Mucosa of gallbladder (tissue), 1 donor: ENCODE data around the gene USP37. TPM values are rescaled to one million over a fixed set of nuclear protein-coding genes. Genes with fewer than 3 reads are reported as not detected.
"Not testable (repeated sequence)": the region's sequence is repeated elsewhere in the genome, so short reads cannot be mapped to it uniquely, and the experiment has no call there.

Experiments
- DNase-seq: peaks from one replicate; pipeline ENCODE4 v3.0.0-alpha.2; 2020; ENCODE audit warnings: low spot score
- total RNA-seq: library from RNA; stranded (reverse); gene quantifications from one replicate; pipeline ENCODE4 v1.2.1, GENCODE V29; 2021
- donor health status: DM: no; HTN: no; CAD: no.

USP37 gene
- total RNA-seq, 1 donor from 2014 or later = 12.0 TPM

DNA sequence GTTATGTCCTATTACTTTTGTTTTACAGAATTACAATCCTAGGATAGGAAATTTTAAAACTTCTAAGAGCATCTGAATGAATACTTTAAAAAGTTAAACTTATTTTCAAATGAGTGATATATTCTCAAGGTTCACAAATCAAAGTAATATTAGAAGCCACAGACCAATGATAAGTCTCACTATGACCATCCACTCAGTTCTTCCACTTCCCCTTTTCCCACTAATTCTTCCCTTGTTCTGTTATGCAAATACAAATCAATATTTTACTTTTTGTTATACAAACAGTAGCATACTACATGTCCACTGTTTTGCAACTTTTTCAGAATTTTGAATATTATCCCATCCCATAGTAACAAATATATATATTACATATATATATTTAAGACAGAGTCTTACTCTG lies 20.2 kb downstream of the USP37 start:
- no peak for DNase-seq

DNA sequence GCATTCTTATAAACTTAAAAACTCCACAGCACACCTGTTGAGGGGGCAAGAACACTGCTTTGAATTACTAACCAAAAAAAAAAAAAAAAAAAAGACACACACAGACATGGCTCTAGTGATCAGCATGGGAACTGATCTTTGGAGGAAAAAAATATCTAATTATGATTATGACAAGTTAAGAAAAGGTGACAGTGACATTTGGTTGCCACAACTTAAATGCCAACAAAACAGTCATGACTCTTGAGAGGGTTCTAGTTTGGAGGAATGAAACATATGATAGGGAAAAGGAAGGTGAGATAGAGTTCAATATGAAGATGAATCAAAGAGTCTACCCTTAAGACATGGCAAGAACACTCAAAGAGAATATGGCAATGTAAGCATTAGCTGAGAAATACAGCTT lies 20.6 kb downstream of the USP37 start:
- DNase-seq = no peak

DNA sequence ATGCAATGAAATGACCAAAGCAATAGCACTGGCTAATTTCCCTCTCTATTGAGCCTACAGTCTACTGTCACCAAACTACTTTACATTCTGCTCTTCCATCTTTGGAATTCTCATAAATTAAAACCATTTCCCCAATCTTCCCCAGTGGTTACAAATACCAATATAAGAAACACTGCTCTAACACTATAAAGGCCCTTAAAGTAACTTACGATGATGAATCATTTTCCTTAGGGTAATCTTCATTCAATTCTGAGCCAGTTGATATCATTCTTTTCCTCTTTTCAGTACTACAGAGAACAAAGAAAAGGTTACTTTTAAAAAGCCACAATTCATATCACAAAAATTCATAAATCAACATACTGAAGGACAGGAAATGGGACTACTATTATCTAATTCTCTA lies 22.1 kb downstream of the USP37 start:
- DNase-seq = no peak

- DNase-seq = no peak
Observed at GRCh38 chr2:218540015-218540414, 28.1 kb downstream of the USP37 start.

- DNase-seq = no peak
Observed at GRCh38 chr2:218536804-218537494, 31.2 kb downstream of the USP37 start.

GRCh38 chr2:218529990-218530389 lies 38.2 kb downstream of the USP37 start:
- DNase-seq = no peak

DNA sequence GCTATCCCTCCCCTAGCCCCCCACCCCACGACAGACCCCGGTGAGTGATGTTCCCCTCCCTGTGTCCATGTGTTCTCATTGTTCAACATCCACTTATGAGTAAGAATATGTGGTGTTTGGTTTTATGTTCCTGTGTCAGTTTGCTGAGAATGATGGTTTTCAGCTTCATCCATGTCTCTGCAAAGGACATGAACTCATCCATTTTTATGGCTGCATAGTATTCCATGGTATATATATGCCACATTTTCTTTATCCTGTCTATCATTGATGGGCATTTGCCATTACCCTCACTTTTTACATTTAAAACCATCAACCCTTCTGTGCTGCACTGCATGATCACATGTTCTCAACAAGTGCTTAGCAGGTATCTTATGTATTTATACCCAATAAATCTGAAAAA lies 39.7 kb downstream of the USP37 start:
- not testable (repeated sequence) for DNase-seq

DNA sequence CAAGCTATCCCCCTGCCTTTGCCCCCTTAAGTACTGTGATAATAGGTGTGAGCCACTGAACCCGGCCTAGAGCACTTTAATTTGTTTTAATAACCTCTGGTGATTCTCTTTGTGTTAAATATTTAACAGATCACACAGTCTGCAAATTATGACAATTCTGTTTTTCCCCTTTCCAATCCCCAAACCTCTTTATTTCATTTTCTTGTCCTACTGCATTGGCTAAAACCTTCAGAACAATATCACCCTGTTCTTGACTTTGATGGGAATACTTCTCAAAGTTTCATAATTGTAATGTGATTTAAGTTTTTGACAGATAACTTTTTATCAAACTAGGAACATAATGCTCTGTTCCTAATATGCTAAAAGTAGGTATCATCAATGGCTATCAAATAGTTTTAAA lies 44.5 kb downstream of the USP37 start:
- no peak for DNase-seq

- no peak for DNase-seq
Observed at GRCh38 chr2:218518876-218519275, 49.3 kb downstream of the USP37 start.

DNA sequence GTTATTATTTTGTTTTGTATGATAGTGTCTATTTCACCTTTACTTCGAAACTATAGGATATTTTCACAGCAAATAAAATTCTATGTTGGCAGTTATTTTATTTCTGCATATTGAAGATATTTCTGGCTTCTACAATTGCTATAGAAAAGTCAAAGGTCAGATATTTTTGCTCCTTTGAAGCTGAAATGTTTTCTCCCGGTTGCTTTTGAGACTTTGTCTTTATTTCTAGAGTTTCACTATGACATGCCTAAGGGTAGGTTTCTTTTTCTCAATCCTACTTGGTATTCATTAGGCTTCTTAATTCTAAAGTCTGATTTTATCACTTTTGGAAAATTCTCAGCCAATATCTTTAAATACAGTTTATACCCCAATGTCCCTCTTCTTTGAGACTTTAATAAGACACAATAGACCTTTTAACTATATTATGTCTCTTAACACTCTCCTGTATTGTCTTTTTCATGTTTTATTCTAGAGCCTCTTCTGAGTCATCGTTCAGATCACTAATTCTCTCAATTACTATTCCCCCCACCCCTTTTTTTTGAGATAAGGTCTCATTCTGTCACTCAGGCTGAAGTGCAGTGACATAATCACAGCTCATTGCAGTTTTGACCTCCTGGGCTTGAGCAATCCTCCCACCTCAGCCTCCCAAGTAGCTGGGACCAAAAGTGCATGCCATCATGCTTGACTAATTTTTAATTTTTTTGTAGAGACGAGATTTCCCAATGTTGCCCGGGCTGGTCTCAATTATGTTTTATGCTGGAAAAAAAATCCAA lies 50.5 kb downstream of the USP37 start:
- DNase-seq = no peak

- no peak for DNase-seq
Observed at GRCh38 chr2:218516614-218517013, 51.5 kb downstream of the USP37 start.

DNA sequence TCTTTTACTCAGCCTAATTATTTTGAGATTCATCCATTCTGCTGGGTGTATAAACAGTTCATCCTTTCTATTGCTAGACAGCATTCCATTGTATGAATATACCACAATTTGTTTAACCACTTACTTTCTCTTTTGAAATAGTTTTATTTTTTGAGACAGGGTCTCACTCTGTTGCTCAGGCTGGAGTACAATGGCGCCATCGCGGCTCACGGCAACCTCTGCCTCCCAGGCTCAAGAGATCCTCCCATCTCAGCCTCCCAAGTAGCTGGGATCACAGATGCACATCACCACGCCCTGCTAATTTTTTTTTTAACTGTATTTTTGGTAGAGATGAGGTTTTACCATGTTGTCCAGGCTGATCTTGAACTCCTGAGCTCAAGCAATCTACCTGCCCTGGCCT lies 54.5 kb downstream of the USP37 start:
- no peak for DNase-seq

- DNase-seq = no peak
Observed at GRCh38 chr2:218508299-218508698, 59.9 kb downstream of the USP37 start.

DNA sequence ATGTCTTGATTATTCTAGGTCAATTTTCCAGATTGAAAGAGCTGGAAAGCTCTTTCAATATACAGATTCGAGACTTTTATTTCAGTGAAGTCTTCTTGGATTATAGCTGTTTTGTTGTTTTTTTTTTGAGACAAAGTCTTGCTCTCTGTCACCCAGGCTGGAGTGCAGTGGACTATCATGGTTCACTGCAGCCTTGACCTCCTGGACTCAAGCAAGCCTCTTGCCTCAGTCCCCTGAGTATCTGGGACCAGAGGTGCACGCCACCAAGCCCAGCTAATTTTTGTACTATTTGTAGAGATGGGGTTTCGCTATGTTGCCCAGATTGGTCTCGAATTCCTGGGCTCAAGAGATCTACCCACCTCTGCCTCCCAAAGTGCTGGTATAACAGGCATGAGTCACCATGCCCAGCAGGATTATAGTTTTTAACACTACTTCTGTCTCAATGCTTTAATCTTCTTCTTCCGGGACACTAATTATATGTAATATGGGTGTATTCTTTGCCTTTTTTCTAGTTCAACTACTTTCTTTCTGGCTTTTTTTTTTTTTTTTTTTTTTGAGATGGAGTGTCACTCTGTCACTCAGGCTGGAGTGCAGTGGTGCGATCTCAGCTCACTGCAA lies 62.3 kb downstream of the USP37 start:
- DNase-seq = no peak

- DNase-seq = no peak
Observed at GRCh38 chr2:218501665-218502064, 66.5 kb downstream of the USP37 start.

DNA sequence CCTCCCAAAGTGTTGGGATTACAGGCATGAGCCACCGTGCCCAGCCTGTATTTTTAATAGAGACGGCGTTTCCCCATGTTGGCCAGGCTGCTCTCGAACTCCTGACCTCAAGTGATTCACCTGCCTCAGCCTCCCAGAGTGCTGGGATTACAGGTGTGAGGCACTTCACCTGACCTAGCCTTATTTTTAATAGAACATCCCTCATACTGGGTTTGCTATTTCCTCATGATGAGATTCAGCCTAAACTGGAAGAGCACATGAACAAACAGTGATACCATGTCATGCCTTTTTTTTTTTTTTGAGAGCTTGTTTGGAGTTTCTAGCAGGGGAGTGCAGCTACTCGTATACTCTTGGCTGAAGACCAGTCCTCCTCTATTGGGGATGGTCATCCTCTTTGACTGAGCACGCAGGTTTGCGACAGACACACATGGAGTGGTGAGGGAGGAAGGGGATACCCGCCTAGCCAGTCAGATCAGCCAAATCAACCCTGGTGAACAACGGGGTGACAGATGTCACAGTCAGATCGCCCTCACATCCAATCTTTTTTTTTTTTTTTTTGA lies 67.6 kb downstream of the USP37 start:
- no peak for DNase-seq

DNA sequence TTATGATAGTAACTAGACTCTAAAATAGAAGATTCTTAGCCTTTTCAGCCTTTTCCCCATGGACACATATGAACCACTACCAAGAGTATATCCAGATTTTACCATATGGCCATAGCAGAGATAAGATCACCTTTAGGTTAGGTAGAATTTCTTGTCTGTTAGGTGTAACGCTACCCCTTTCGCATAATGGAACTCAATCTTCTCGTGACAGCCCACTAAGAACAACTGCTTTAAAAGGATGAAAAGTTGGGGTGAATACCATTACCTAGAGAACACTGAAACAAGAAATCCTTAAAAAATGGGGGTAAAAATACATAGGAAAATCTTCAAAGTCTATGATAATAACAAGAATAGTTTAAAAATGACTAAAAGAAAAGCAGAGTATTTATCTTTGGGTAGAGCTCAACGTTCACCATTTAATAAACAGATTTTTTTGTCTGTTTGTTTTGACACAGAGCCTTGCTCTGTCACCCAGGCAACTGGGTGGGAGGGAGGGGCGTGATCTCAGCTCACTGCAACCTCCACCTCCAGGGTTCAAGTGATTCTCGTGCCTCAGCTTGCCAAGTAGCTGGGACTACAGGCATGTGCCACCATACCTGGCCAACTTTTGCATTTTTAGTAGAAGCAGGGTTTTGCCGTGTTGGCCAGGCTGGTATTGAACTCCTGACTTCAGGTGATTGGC lies 82.0 kb downstream of the USP37 start:
- no peak for DNase-seq

DNA sequence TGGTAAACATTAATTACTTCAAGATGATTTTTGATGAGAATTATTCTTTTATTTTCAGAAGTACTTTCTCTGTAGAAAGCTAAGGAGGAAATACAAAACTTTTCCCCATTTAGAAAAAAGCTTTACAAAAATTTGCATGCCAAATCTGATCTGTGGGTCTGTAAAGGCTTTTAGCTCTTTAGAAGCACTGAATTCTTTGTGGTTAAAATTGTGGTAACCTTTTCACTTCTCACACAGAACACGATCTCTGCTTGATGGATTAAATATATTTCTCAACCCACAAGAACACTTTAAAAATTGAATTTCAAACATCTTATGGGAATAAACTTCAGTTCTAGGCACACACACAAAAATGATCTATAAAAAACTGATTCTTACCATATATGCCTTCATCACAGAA lies 85.5 kb downstream of the USP37 start:
- DNase-seq = no peak

- no peak for DNase-seq
Observed at GRCh38 chr2:218479595-218479994, 88.6 kb downstream of the USP37 start.

GRCh38 chr2:218478544-218478943 lies 89.6 kb downstream of the USP37 start:
- DNase-seq = no peak

- no peak for DNase-seq
Observed at GRCh38 chr2:218477247-218477646, 90.9 kb downstream of the USP37 start.

DNA sequence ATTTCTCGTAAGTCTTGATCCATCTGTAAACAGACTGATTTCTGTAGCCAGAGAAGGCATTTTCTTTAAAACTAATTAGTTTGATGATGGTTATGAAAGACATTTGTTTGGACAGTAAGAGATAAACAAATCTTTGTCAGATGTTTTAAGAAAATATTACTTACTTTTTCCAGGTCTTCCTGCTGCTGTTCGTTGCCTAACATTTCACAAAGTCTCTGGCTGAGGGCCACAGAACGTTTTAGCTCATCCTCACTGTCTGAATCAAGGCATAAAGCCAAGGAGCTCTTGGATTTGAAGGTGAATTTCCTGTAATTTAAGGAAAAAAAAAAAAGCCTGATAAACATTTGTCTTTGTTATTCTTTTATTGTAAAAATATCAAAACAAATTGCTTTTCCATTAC lies 91.5 kb downstream of the USP37 start:
- DNase-seq = peak; percentile 22
